ENCODE data around the gene EPS15. TPM values are rescaled to one million over a fixed set of nuclear protein-coding genes. Genes with fewer than 3 reads are reported as not detected.

Gene EPS15
- 10 to 100 TPM; 50.0 to 85.5 (median 54.0) TPM for total RNA-seq
- long read RNA-seq, donor 1, full-length matches to known transcripts: 10 of 31 reads
- long read RNA-seq, donor 1, partial matches to known transcripts: 7 of 31 reads
- long read RNA-seq, donor 1, other reads (novel, unspliced or antisense): 14 of 31 reads
- long read RNA-seq, donor 2, full-length matches to known transcripts: 2 of 8 reads
- long read RNA-seq, donor 2, partial matches to known transcripts: 3 of 8 reads
- long read RNA-seq, donor 2, other reads (novel, unspliced or antisense): 3 of 8 reads

DNA sequence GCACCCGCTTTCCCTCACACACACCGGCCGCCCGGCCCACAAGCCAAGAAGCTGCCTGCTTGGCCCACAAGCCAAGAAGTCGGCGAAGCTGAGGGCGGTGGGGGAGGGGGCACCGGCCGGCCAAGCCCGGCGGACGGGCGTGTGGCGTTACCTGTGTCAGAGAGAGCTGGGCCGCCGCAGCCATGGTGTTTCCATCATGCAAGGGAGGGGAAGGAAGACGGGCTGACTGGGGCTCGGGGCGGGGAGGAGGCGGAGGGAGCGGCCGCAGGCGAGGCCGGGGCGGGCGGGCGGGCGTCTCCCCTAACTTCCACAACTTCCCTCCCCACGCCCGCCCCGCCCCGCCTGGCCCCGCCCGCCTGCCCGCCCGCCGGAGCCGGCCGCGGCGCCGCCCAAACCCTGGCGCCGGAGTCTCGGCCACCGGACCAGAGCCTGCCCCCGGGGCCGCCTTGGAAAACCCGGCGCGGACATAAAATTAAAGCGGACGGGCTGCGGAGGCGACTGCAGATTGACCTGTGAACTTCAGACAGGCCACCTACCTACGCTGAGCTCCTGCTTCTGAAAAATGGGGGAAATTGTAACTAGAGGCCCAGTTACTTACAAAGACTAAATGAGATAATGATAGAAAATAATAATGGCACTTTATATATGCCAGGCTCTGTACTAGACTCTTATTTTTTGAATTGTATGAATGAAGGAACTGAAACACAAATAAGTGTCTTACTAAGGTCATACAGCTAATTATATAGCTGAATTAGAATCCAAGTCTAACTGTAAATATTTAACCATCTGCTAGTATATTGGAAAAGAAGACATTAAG, at the start of gene EPS15:
Gene EPS15 (minus strand): TSS at position 219 of the 817 bp plus-strand sequence. CDS start 35 bp downstream, at position 184.
- Histone ChIP-seq H3K9me3 (no peaks in the 10 kb centered on the region), H3K4me1 (ENCODE audit: low read depth) (peaks cover 35% of the 10 kb centered on the region), H3K36me3 (ENCODE audit: low read depth) (no peaks in the 10 kb centered on the region), H3K4me3 (peak within 1 kb of the TSS; percentile 67)
- TF ChIP-seq, protein P1, sequence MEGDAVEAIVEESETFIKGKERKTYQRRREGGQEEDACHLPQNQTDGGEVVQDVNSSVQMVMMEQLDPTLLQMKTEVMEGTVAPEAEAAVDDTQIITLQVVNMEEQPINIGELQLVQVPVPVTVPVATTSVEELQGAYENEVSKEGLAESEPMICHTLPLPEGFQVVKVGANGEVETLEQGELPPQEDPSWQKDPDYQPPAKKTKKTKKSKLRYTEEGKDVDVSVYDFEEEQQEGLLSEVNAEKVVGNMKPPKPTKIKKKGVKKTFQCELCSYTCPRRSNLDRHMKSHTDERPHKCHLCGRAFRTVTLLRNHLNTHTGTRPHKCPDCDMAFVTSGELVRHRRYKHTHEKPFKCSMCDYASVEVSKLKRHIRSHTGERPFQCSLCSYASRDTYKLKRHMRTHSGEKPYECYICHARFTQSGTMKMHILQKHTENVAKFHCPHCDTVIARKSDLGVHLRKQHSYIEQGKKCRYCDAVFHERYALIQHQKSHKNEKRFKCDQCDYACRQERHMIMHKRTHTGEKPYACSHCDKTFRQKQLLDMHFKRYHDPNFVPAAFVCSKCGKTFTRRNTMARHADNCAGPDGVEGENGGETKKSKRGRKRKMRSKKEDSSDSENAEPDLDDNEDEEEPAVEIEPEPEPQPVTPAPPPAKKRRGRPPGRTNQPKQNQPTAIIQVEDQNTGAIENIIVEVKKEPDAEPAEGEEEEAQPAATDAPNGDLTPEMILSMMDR (IDR thresholded peaks at IDR 0.05): no peak
- peak; percentile 78 for ATAC-seq
- intact Hi-C loops (cut with DNase I, micrococcal nuclease): no loop called here
- DNase-seq: peak; percentile 91 to 96 (median 95)

DNA sequence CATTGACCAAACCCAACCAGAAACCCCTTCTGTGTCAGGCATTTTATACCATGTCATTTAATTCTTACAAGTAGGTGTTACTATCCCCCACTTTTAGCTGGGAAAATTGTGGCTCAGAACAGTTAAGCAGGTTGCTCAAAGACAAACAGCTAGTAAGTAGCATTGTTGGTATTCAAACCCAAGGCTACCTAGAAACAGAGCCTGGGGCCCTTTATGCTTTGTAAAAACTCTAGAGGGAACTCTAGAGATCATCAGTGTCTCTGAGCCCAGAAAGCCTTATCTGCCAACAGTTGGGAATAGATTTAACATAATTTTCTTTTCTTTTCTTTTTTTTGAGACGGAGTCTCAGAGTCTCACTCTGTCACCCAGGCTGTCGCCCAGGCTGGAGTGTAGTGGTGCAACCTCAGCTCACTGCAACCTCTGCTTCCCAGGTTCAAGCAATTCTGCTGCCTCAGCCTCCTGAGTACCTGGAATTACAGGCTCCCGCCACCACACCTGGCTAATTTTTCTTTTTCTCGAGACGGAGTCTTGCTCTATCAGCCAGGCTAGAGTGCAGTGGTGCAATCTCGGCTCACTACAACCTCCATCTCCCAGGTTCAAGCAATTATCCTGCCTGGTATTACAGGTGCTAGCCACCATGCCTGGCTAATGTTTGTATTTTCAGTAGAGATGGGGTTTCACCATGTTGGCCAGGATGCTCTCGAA, 49.3 kb upstream of the EPS15 start:
- TF ChIP-seq, protein P1 (IDR thresholded peaks at IDR 0.05): no peak

DNA sequence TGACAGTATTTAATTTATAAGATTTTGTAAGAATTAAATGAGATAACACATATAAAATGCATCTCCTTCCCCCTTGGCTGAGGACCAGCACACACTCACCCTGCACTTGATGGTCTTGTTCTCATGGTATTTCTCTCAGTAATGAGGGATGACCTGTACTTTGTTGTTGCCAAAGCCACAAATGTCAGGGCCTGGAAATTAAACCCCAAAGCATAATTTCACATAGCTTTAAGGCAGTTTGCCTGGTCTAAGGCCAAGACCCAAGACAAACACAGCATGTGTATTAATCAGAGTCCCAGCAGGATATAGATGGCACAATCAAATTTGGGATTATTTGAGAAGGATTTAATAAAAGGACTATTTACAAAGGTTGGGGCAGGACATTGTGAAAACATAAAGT, 48.6 kb upstream of the EPS15 start:
- ATAC-seq (no peak), DNase-seq (no peak)
- Histone ChIP-seq H3K36me3 (ENCODE audit: low read depth) (no peaks in the 10 kb centered on the region), H3K9me3 (no peaks in the 10 kb centered on the region), H3K4me3 (no peak overlapping the region), H3K4me1 (ENCODE audit: low read depth) (peaks cover 14% of the 10 kb centered on the region)
- intact Hi-C loops (cut with DNase I, micrococcal nuclease): no loop called here
- TF ChIP-seq, protein P1 (IDR thresholded peaks at IDR 0.05): no peak

More for the DNA sequence above, 49.3 kb upstream of the EPS15 start:
- Histone ChIP-seq H3K36me3 (ENCODE audit: low read depth) (no peaks in the 10 kb centered on the region), H3K4me3 (no peak overlapping the region), H3K4me1 (ENCODE audit: low read depth) (peaks cover 14% of the 10 kb centered on the region), H3K9me3 (no peaks in the 10 kb centered on the region)
- ATAC-seq (no peak), DNase-seq (no peak)
- intact Hi-C loops (cut with DNase I, micrococcal nuclease): no loop called here

DNA sequence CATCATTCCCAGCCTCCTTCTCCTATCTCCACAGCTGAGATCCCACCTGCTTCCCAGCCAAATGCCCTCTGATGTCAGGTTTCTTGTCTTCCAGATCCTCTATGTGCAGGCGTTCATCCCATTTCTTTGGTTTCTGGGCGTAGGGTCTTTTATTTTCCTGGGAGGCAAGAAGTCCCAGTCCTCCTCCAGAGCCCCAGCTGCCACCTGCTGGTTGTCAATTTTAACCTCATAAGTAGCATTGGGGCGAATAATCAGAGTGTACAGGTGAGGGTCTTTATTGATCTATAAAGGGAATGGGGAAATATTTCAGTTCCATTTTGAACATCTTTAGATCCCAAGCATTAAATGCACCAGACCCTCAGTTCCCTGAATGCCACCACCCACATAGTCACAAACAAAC, 47.2 kb upstream of the EPS15 start:
- H3K4me3 ChIP-seq: no peak overlapping the region
- intact Hi-C loops (cut with DNase I, micrococcal nuclease): no loop called here
- peaks cover 14% of the 10 kb centered on the region for H3K4me1 ChIP-seq (ENCODE audit: low read depth)
- no peaks in the 10 kb centered on the region for H3K9me3 ChIP-seq
- ATAC-seq (no peak), DNase-seq (no peak)
- TF ChIP-seq, protein P1 (IDR thresholded peaks at IDR 0.05): no peak
- no peaks in the 10 kb centered on the region for H3K36me3 ChIP-seq (ENCODE audit: low read depth)

DNA sequence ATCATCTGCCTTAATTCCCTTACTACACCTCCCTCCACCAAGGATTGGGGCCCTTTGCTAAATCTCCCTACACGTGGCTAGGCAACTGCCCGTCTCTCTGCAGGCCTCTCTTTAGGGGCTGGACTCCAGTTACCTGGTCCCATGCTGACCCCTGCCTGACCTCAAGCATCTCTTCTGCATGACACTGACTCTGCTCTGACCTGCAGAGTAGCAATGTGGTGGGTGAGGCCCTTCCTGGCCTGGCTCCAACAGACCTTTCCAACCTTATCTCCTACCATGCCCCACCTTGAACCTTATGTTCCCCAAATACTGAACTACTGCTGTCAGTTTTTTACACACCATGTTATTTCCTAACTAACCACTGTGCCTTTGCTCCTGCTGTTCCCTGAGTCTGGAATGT, 45.9 kb upstream of the EPS15 start:
- no peaks in the 10 kb centered on the region for H3K36me3 ChIP-seq (ENCODE audit: low read depth)
- no peak overlapping the region for H3K4me3 ChIP-seq
- no peak for ATAC-seq
- TF ChIP-seq, protein P1 (IDR thresholded peaks at IDR 0.05): no peak
- no peaks in the 10 kb centered on the region for H3K9me3 ChIP-seq
- no peak for DNase-seq
- H3K4me1 ChIP-seq (ENCODE audit: low read depth): peaks cover 12% of the 10 kb centered on the region
- intact Hi-C loops (cut with DNase I, micrococcal nuclease): no loop called here

Measured in mucosa of descending colon (tissue), 3 donors.